ENCODE data around the gene C17orf114.

C17orf114 gene

GRCh38 chr17:4771519-4772234 is 30.5 kb downstream of the C17orf114 start, which contains the start of gene TM4SF5 (continued):
- TF ChIP-seq ZBTB40 (IDR thresholded peaks at IDR 0.05) = no peak
- TF ChIP-seq ZBTB40 (CRISPR knock-in tag; IDR thresholded peaks at IDR 0.05) = peak; percentile 31; the same call in 1 of the 2 replicates
- 0 out of 2 replicates have a peak, but pooled peaks have one; percentile 32 for TF ChIP-seq ZNF552 (CRISPR knock-in tag; IDR thresholded peaks at IDR 0.05; ENCODE audit: borderline replicate concordance)
- TF ChIP-seq ZNF280B (CRISPR knock-in tag; IDR thresholded peaks at IDR 0.05; ENCODE audit: borderline replicate concordance) = no peak; the same call in 1 of the 2 replicates
- TF ChIP-seq ZMAT3 (CRISPR knock-in tag; conservative IDR thresholded peaks at IDR 0.05) = no peak; the same call in 1 of the 2 replicates
- TF ChIP-seq SP5 (CRISPR knock-in tag; IDR thresholded peaks at IDR 0.05; ENCODE audit: borderline replicate concordance, low read depth) = peak; percentile 99
- TF ChIP-seq ZNF256 (CRISPR knock-in tag; conservative IDR thresholded peaks at IDR 0.05) = 0 out of 2 replicates have a peak, but pooled peaks have one; percentile 78
- TF ChIP-seq POLR2A (IDR thresholded peaks at IDR 0.05; ENCODE audit: insufficient read depth in 1 of 2, low read depth in 2 of 2, low read length in 2 of 2) = peak; percentile 53 to 96
- TF ChIP-seq ZNF205 (CRISPR knock-in tag; IDR thresholded peaks at IDR 0.05) = 0 out of 2 replicates have a peak, but pooled peaks have one; percentile 26
- no peak for TF ChIP-seq PCBP2 (optimal IDR thresholded peaks at IDR 0.05; ENCODE audit: low read depth, low read length, poor library complexity, severe bottlenecking)
- peak; percentile 88 for TF ChIP-seq POLR2G (IDR thresholded peaks at IDR 0.05; ENCODE audit: low read depth, low read length)
- TF ChIP-seq ZNF782 (CRISPR knock-in tag; IDR thresholded peaks at IDR 0.05; ENCODE audit: borderline replicate concordance) = no peak
- TF ChIP-seq ATF2 (CRISPR knock-in tag; IDR thresholded peaks at IDR 0.05) = peak; percentile 70
- TF ChIP-seq JUND (CRISPR knock-in tag; IDR thresholded peaks at IDR 0.05) = peak; percentile 22; the same call in 1 of the 2 replicates
- peak; percentile 98 for TF ChIP-seq HIC2 (CRISPR knock-in tag; IDR thresholded peaks at IDR 0.05; ENCODE audit: low read depth)
- peak; percentile 77; the same call in 1 of the 2 replicates for TF ChIP-seq TAF1 (CRISPR knock-in tag; IDR thresholded peaks at IDR 0.05)
